ENCODE results near the gene KRTAP20-2.

Gene KRTAP20-2

DNA sequence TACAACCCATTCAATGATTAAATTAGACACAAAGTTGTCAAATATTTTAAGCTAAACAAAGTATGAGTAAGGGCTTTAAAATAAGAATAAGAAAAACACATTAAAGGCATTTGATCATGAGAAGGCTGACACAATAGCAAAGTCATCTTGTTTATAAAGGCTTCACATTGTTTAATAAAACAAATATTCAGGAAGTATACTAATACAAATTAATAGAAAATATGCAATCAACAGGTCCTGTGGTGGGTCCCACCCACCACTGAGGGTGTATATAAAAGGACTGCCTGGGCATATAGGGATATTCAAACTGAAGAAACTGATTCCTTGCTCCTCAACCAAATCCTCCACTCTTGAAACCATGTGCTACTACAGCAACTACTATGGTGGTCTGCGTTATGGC, at the start of gene KRTAP20-2:
Gene KRTAP20-2 (plus strand): TSS at position 301 of the 400 bp plus-strand sequence. CDS start 58 bp downstream, at position 359.
- no peaks in the 10 kb centered on the region for H3K27me3 ChIP-seq (ENCODE audit: insufficient read depth, low read length, poor library complexity, severe bottlenecking)
- no peak within 1 kb of the TSS for H2AFZ ChIP-seq (ENCODE audit: low read length)
- H3K9me2 ChIP-seq (replicated peaks; ENCODE audit: low read depth, low read length) = no peaks in the 10 kb centered on the region
- TF ChIP-seq, protein P1, sequence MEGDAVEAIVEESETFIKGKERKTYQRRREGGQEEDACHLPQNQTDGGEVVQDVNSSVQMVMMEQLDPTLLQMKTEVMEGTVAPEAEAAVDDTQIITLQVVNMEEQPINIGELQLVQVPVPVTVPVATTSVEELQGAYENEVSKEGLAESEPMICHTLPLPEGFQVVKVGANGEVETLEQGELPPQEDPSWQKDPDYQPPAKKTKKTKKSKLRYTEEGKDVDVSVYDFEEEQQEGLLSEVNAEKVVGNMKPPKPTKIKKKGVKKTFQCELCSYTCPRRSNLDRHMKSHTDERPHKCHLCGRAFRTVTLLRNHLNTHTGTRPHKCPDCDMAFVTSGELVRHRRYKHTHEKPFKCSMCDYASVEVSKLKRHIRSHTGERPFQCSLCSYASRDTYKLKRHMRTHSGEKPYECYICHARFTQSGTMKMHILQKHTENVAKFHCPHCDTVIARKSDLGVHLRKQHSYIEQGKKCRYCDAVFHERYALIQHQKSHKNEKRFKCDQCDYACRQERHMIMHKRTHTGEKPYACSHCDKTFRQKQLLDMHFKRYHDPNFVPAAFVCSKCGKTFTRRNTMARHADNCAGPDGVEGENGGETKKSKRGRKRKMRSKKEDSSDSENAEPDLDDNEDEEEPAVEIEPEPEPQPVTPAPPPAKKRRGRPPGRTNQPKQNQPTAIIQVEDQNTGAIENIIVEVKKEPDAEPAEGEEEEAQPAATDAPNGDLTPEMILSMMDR (conservative IDR thresholded peaks at IDR 0.05; ENCODE audit: low read length) = no peak
- no peak for TF ChIP-seq EZH2phosphoT487 (IDR thresholded peaks at IDR 0.05; ENCODE audit: borderline replicate concordance)
- H3F3A ChIP-seq (ENCODE audit: low read depth) = no peaks in the 10 kb centered on the region
- no peaks in the 10 kb centered on the region for H3K36me3 ChIP-seq (ENCODE audit: insufficient read depth, low read length)
- H4K20me1 ChIP-seq (ENCODE audit: insufficient read depth, low read length, poor library complexity, severe bottlenecking) = no peaks in the 10 kb centered on the region
- H3K4me2 ChIP-seq (ENCODE audit: low read depth, low read length, poor library complexity, severe bottlenecking) = no peak within 1 kb of the TSS
- no peaks in the 10 kb centered on the region for H3K4me1 ChIP-seq (ENCODE audit: insufficient read depth, low read length, poor library complexity, severe bottlenecking)
- no peaks in the 10 kb centered on the region for H3K79me2 ChIP-seq (ENCODE audit: insufficient read depth, low read length)
- no peak within 1 kb of the TSS for H3K4me3 ChIP-seq (ENCODE audit: low read length, poor library complexity, severe bottlenecking)
- H3K9ac ChIP-seq (ENCODE audit: low read depth, low read length, poor library complexity, severe bottlenecking) = no peak within 1 kb of the TSS
- no peaks in the 10 kb centered on the region for H3K9me3 ChIP-seq (ENCODE audit: insufficient read depth, low read depth, low read length)

DNA sequence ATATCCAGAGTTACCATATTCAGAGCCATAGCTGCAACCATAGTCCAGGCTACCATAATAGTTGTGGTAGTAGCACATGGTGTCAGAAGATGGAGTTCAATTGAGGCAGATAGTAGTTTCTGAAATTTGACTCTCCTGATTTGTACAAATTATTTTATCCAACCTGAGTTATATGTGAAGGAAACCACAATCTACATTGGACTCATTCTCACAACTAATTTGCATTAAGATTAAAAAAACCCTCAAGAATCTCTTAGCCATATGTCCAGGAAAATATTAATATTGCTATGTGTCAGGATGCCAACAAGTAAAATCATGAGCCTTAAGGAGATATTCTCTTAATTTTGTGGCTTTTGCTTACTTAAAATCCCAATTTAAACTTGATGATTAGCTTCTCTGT, 44.7 kb upstream of the KRTAP20-2 start, which contains the start of gene KRTAP22-2:
Gene KRTAP22-2 (minus strand): TSS at position 101 of the 400 bp plus-strand sequence.
- no peaks in the 10 kb centered on the region for H3F3A ChIP-seq (ENCODE audit: low read depth)
- H3K9me3 ChIP-seq (ENCODE audit: insufficient read depth, low read depth, low read length) = no peaks in the 10 kb centered on the region
- H3K36me3 ChIP-seq (ENCODE audit: insufficient read depth, low read length) = no peaks in the 10 kb centered on the region
- no peaks in the 10 kb centered on the region for H3K79me2 ChIP-seq (ENCODE audit: insufficient read depth, low read length)
- no peak within 1 kb of the TSS for H3K4me2 ChIP-seq (ENCODE audit: low read depth, low read length, poor library complexity, severe bottlenecking)
- H3K9me2 ChIP-seq (replicated peaks; ENCODE audit: low read depth, low read length) = no peaks in the 10 kb centered on the region
- no peak within 1 kb of the TSS for H3K9ac ChIP-seq (ENCODE audit: low read depth, low read length, poor library complexity, severe bottlenecking)
- H3K4me1 ChIP-seq (ENCODE audit: insufficient read depth, low read length, poor library complexity, severe bottlenecking) = no peaks in the 10 kb centered on the region
- TF ChIP-seq, protein P1 (conservative IDR thresholded peaks at IDR 0.05; ENCODE audit: low read length) = no peak
- TF ChIP-seq EZH2phosphoT487 (IDR thresholded peaks at IDR 0.05; ENCODE audit: borderline replicate concordance) = no peak
- no peak within 1 kb of the TSS for H3K4me3 ChIP-seq (ENCODE audit: low read length, poor library complexity, severe bottlenecking)
- no peak within 1 kb of the TSS for H2AFZ ChIP-seq (ENCODE audit: low read length)
- H3K27me3 ChIP-seq (ENCODE audit: insufficient read depth, low read length, poor library complexity, severe bottlenecking) = no peaks in the 10 kb centered on the region
- no peaks in the 10 kb centered on the region for H4K20me1 ChIP-seq (ENCODE audit: insufficient read depth, low read length, poor library complexity, severe bottlenecking)

DNA sequence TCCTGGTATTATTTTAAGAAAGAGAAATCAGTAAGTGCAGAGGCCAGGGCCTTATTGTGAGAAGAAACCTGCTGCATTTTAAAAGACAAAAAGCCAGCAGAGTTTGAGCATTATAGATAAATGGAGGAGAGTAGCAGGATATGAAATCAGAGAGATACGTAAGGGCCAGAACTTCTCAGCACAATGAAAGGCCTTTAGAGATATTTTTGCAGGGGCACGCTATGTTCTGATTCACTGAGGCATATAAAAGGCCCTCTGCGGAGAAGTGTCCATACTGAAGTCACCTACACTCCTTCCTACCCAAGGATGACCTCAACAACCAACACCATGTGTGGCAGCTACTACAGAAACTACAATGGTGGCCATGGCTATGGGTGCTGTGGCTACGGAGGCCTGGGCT, 42.9 kb upstream of the KRTAP20-2 start, which contains the start of gene KRTAP6-3:
Gene KRTAP6-3 (plus strand): TSS at position 301 of the 400 bp plus-strand sequence. CDS start 6 bp downstream, at position 307.
- no peaks in the 10 kb centered on the region for H3K4me1 ChIP-seq (ENCODE audit: insufficient read depth, low read length, poor library complexity, severe bottlenecking)
- no peak within 1 kb of the TSS for H3K4me2 ChIP-seq (ENCODE audit: low read depth, low read length, poor library complexity, severe bottlenecking)
- H3K27me3 ChIP-seq (ENCODE audit: insufficient read depth, low read length, poor library complexity, severe bottlenecking) = no peaks in the 10 kb centered on the region
- no peak within 1 kb of the TSS for H3K9ac ChIP-seq (ENCODE audit: low read depth, low read length, poor library complexity, severe bottlenecking)
- TF ChIP-seq, protein P1 (conservative IDR thresholded peaks at IDR 0.05; ENCODE audit: low read length) = no peak
- TF ChIP-seq EZH2phosphoT487 (IDR thresholded peaks at IDR 0.05; ENCODE audit: borderline replicate concordance) = no peak
- no peaks in the 10 kb centered on the region for H4K20me1 ChIP-seq (ENCODE audit: insufficient read depth, low read length, poor library complexity, severe bottlenecking)
- no peaks in the 10 kb centered on the region for H3K9me2 ChIP-seq (replicated peaks; ENCODE audit: low read depth, low read length)
- no peak within 1 kb of the TSS for H2AFZ ChIP-seq (ENCODE audit: low read length)
- no peaks in the 10 kb centered on the region for H3F3A ChIP-seq (ENCODE audit: low read depth)
- no peaks in the 10 kb centered on the region for H3K79me2 ChIP-seq (ENCODE audit: insufficient read depth, low read length)
- no peaks in the 10 kb centered on the region for H3K36me3 ChIP-seq (ENCODE audit: insufficient read depth, low read length)
- no peak within 1 kb of the TSS for H3K4me3 ChIP-seq (ENCODE audit: low read length, poor library complexity, severe bottlenecking)
- H3K9me3 ChIP-seq (ENCODE audit: insufficient read depth, low read depth, low read length) = no peaks in the 10 kb centered on the region

Data from Loucy (cell line).